Stimulated activated CD4-positive, alpha-beta T cell treated with anti-CD3 and anti-CD28 coated beads, Interleukin-1b, Interleukin-23, amount 100 ng/mL, for 1 hour (primary cell): Measurements from ENCODE around the gene TGFBR1.
A peak's percentile ranks its signal among the peaks of the same experiment; 100 is the strongest.
"Not testable (repeated sequence)": the region's sequence is repeated elsewhere in the genome, so short reads cannot be mapped to it uniquely, and the experiment has no call there.

Experiments used
- DNase-seq, 2 donors: peaks; one replicate each; pipeline ENCODE4 v3.0.0-alpha.2; 2020; ENCODE audit warnings: low read depth in 2 of 2

The TGFBR1 gene

DNA sequence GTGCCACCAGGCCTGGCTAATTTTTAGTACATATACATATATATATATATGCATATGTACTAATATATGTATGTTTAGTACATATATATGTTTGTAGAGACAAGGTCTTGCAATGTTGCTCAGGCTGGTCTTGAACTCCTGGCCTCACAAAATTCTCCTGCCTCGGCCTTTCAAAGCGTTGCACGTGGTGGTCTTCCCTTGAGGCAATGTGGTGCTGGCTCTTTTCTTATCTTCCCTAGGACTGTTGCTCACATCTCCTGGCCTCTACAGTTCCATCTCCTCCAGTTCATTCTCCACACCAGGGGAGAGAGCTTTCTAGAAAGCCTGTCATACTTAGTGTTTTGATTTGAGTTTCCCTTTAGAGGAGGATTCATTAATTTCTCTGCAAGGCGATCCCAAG lies 28.9 kb upstream of the TGFBR1 start:
- DNase-seq = no peak

DNA sequence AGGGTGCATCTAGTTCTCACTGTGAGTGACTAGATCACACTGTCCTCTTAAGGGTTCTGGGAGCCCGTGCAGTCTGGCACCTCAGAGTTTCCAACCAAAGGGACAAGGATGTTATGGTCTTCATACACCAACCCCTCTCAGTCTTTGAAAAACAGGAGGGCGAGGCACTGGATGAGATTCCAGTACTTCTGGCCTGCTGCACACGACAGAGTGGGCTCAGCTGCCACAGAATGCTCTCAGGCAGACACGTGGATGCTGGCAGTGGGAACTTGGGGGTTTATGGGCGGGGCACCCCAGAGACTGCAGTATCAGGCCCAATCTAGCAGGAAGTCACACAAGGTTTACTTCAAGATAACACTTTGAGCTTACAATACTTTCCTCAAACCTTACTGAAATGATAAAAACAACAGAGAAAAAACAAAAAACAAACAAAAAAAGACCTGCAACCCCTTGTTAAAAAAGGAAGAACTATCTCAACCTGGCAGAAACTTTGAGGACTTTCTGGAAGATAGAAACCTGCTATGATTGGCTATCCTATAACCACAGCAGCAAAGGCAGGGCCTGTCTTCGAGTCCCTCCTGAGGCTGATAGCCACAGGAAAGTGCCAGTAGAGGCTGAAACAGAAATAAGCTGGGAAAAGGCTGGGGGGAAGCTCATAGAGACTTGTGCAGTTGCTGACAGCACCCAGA lies 28.3 kb upstream of the TGFBR1 start:
- DNase-seq = no peak

DNA sequence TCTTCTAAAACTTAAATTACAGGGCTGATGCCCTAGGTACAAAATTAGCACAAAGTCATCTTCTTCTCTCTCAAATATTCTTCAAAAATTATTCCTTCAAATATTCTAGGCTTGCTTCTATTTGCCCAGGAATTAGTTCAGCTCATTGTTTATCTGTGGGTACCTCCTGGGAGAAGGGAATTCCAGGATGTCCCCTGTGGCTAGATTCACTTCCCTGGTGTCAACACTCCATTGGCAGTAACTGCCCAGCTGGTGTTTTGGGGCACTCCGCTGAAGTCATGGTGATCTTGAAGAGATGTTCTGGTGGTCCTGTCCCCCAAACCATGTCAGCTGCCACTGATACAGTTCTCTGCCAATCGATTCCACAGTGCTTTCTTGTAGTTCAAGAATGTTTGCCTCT lies 26.2 kb upstream of the TGFBR1 start:
- no peak for DNase-seq

DNA sequence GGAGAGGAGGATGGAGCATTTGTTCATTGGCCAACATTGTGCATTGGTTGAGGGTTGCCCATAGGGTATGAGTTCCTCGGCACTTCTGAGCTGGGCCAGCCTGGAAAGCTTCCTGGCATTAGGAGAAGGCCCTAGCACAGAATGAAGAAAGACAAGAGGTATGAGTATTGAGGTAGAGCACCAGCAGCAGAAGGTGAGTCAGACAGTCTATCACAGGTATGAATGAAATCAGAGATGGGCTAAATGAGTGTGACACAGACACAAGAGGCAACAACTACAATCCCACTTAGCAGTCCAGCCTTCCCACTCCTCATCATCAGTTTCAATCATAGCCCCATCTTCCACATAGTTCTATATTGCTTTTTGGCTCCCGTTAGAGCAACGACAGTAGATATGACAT lies 25.4 kb upstream of the TGFBR1 start:
- no peak for DNase-seq

DNA sequence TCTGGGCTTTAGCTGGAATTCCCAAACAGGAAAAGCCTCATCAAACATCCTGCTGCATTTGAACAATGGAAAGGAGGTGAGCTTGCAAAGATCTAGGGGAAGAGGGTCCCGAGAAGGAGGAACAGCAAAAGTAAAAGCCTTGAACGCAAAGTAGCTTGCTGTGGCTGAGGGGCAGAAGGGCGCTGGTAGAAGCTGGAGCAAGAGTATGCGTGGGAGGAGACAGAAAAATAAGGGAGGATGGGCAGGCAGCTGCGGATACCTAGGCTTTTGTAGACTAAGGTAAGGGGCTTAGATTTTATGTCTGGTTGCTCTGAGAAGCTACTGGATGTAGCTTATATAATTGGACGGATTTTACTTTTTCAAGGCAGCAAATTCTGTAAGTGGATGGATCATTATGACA lies 21.9 kb upstream of the TGFBR1 start:
- no peak for DNase-seq

DNA sequence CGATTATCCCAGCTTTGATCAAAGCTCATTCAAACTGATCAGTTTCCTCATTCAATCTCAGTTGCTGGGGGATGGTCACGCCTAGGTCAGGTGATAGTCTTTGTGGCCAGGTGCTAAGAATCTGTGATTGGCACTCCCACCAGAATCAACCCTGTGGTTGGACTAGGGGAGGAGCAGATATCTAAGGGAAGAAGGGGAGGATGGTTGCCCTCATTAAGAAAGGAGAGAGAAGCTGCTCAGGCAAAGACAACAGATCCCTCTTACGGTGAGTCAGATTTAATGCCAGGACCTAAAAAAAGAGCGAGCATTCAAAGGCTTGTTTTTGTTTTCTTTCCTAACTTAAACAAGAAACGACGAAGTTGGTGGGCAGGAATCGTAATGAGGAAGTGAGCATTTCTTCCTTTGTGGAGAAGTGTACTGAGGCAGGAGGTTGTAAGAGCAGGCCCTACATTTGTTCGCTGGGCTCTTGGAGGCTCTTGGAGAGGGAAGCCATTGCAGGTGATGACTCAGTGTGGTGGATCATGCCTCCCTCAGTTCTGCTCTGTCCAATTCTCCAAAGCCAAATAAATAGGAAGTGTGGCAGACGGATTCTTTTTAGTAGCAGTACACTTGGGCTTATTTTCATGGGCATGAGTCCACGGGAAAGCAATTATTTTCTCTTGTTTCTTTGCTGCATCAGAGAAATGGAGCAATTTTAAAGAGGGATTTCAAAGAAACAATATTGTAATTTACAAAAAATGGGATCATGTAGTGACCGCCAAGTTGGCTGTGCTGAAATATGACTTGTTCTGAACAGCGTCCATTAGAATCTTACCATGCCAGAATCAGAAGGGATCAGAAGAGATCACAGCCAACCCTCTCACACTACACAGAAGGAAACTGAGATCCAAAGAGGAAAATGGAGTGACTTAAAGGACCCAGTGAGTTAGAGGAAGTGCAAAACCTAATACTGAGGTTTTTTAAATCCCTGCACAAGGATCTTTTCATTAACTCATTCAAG lies 18.7 kb upstream of the TGFBR1 start:
- no peak for DNase-seq

DNA sequence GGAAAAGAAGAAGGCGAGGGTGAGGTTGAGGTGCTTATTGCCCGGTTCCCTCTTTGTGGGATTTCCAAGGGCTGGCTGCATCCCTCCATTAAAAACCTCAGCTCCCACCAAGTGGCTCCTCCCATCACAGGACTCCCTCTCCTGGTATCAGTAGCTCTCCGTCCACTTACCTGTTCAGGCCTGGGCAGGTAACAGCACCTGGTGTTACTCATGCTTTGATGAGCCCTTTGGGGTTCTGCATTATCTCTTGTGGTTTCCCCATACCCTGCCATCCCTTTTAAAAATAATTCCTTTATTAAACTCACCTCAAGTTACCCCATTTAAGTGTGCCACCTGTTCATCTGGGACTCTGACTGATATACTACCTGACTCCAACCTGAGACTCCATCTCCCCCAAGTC lies 17.5 kb upstream of the TGFBR1 start:
- no peak for DNase-seq

DNA sequence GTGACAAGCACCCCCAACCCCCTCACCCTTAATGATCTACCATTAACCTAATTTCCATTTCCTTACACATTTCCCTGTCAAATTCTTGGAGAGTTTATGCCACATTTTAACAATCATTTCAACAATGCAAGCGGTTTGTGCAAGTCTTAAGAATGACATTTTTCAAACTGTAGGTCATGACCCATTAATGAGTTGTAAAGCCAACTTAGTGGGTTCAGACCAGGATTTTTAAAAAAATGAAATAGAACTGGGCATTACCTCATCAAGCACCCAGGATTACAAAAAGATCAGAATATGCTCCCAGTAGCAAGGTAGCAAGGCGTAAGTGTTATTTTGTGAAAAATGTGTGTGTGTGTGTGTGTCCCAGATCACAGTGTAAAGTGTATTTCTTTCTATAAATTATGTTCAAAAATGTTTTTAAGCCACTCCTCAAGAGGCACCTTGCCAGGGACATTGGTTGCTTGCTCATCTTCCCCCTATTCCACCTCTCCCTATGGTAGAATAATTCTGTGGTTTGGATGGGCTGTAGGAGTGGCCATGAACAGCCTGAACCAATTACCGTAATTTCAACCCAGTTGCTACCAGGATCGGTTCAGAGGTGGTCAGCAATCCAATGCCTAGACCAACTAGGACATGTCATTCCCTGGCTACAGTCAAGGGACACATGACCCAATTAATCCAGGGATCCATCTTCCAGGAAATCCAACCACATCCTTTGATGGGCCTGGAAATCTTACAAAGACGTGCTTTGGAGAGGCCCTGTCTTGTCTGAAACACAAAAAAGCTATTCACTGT lies 14.4 kb upstream of the TGFBR1 start:
- no peak for DNase-seq

DNA sequence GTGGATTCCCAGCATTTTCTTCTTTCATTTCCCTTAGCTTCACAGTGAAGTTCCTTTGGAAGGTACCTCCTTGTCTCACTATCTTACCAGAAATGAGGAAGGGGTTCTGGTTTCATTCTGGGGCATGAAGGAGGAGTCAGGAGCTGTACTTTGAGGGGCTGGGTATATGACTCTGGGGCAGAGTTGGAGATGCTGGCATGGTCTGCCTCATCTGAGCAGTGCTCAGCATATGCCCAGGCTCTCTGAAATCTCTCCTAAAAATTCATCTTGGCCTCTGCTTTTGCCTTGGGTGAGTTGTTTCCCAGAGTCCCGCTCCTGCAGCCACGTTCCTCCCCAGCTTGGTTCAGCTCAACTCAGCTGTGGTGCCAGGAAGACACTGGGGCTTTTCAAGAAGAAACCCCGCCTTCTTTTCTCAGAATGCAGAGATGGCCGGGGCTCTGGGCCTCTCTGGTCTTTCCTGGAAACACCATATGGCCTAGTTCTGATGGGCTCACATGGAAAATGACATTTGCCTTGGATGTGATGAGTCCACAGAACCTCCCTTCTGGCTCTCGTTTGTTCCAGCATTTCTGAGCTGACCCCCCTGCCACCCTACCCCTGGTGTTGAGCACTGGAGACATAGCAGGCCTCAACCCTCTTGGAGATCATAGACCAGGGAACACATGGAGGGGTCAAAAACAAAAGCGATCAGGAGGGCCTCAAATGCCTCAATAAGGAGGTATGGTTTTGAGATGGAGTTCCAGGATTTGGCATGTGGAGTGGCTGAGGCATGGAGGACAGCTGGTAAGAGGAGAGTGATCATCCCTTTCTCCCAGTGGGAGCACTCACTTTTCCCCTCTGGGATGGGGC lies 12.0 kb upstream of the TGFBR1 start:
- no peak for DNase-seq

DNA sequence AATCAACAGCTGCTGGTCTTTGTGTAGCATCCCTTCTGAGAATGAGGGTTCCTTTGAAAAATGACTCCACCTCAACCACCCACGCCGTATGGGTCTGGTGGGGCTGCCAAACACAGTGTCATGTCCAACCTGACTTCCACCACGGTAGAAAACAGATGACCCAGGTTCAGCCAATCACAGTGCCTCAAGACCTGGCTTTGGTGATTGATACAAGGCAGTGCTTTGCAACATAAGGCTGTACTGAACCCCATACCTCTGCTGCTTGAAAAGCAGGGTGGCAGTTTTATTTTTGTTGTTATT lies 11.5 kb upstream of the TGFBR1 start:
- DNase-seq = no peak

DNA sequence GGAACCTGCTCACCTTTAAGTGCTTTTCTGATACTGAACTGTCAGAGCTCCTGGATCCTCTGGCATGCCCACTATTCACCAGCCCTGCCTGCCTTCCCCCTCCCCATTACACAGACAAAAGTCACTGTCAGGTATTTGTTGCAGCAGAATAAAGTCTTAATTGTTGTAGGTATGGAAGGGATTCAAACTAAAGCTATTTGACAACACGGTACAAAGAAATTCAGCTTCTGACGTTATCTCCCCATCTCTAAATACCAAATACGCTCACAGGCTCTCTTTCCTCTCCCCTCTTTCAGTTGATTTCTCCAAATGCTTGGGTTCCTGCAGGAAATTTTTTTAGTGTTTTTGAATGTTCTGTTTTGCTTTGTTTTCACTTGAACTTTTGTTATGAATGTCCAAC lies 9.3 kb upstream of the TGFBR1 start:
- no peak for DNase-seq

DNA sequence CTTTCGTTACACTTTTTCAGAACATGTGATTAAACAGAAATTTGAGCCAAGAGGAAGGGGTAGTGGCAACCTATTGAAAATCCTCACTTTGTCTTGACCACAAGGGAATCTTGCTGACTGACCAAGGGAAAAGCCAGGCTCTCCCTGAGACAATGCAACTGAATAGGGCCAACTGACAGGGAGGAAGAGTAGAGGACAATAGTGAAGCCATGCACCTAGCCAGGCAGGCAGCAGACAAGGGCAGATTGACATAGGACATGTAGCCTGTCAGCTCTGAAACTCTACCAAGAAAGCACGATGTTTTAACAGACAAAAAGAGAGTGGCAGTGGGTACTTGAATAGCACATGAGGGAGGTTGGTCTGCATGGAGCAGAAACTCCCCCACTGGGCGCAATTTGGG lies 8.5 kb upstream of the TGFBR1 start:
- no peak for DNase-seq

DNA sequence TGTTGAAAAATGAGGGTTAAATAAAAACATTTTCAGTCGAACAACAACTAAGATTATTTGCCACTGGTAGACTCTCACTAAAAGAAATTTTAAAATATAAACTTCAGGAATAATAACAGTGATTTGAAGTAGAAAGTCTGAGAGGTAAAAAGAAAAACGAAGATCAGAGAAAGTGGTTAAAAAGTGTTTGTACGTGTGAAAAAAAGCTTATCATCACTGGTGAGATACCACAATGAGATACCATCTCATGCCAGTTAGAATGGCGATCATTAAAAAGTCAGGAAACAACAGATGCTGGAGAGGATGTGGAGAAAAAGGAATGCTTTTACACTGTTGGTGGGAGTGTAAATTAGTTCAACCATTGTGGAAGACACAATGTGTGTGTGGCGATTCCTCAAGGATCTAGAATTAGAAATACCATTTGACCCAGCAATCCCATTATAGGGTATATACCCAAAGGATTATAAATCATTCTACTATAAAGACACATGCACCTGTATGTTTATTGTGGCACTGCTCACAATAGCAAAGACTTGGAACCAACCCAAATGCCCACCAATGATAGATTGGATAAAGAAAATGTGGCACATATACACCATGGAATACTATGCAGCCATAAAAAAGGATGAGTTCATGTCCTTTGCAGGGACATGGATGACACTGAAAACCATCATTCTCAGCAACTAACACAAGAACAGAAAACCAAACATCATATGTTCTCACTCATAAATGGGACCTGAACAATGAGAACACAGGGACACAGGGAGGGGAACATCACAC lies 4.9 kb upstream of the TGFBR1 start:
- not testable (repeated sequence) for DNase-seq

DNA sequence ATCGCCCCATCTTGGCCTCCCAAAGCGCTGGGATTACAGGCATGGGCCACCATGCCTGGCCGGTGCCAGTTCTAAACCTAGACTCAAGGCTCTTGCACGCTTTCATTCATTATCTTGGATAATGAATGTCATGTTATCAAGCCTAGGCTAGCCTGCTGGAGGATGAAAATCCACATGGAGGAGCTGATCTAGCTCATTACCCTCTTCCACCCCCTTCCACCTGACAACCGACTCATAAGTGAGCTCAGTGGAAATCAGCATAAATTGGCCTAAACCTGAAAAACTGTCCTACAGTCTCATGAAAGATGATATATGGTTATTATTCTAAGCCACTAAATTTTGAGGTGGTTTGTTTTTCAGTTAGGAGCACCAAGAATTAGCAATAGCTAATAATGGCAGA lies 3.6 kb upstream of the TGFBR1 start:
- no peak for DNase-seq

DNA sequence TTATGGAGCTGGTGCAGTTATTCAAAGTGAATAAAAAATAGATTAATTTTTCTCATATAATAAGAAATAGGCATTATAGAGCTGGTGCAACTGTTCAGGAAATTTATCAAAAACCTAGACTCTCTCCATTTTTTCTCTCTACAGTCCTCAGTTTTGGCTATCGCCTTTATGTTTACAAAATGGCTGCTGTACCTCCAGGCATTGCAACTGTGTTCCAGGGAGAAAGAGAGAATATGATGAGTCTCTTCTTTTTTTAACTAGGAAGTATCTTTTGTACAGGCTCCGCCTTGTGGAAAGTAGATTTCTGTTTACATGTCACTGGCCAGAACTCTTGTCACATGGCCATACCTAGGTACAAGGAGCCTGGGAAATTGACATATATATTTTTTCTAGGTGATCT lies 3.1 kb upstream of the TGFBR1 start:
- no peak for DNase-seq

DNA sequence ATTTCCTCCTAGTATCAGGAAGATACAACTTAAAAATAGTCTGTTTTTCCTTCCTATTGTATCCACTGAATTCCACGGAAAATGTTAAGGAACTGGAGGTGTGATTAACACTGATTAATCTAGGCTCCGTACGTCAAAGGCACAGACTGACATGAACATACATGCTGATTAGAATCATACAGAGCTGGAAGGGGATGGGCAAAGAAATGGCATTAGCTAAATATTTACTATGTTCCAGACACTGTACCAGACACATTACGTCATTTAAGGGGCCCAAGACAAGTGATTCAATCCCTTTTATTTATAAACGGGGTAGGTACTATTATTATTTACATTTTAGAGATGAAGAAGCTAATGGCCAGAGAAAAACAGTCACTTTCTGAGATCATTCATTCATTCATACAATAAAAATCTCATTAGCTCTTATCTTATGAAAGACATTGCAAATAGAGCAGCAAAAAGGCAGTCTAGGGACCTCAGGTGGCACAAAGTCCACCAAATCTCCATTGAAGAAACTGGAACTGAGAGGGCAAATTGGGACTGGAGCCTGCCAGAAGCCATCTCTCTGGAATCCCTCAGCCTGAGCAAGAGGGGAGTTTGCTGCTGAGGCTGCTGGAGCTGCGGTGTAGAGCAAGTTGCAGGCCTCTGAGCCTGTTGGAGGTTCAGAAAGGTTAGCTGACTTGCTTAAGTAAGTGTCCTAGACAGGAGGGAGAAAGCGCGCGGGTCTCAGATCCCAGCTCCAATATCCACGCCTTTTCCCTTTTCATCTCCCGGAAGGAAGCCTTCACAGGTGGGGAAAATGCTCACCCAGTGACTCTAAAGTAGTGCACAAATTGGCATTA lies 1.6 kb upstream of the TGFBR1 start:
- DNase-seq = no peak

DNA sequence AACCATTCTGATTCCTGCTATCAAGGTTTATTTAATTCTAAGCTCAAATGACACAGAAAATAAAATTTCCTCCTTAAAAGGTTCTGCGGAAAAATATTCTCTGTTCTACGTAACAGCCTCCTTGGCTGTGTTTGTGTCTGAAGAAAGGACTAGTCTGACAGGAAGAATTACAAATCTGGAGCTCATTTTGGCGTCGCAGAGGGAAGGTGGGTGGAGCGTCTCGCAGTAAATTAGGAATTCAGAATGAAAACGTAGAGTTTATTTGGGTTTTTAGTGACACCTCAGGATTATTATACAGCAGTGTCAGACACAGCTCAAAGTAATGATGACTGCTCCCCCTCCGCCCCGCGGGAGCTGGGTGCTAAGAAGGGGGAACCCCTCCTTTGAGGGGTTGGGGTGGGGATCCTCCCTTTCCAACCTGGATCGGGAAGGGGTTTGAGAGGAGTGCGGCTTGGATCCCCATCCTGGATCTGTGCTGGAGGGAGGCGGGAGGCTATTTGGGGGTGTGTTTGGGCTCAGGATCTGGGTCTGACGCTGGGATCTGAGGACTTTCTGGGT lies 933 bp upstream of the TGFBR1 start:
- DNase-seq = no peak

DNA sequence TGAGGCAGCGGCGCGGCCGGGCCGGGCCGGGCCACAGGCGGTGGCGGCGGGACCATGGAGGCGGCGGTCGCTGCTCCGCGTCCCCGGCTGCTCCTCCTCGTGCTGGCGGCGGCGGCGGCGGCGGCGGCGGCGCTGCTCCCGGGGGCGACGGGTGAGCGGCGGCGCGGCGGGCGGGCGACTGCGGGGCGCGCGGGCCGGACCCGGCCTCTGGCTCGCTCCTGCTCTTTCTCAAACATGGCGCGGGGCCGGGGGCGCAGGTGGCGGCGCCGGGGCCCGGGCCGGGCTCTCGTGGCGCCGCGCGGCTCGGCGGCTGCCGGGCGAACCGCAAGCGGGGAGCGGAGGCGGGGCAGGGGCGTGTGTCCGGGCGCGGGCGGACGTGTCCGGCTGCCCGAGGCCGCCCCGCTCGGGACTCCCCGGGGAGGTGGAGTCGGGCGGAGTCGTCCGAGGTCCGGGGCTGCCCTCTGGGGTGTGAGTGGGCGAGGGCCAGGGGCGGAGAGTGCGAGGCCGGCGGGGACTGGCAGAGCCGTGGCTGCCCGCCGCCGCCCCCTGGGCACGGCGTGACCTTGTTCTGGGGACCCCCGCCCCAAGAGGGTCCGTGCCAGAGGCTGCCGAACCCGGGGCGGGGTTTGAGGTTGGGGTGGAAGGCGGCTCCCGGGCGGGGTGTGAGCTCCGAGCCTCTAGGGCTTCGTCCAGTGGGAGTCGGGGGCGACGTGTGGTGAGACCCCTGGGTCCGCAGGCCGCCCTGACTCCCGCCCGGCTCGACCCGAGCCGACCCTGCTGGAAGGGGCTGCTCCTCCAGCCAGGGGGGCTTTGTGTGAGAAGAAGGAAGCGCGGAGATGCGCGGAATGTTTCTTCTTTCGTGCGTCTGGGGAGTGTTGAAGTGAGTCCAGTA lies 485 bp downstream of the TGFBR1 start:
- DNase-seq = peak in 1 of 2 donors; percentile 5

DNA sequence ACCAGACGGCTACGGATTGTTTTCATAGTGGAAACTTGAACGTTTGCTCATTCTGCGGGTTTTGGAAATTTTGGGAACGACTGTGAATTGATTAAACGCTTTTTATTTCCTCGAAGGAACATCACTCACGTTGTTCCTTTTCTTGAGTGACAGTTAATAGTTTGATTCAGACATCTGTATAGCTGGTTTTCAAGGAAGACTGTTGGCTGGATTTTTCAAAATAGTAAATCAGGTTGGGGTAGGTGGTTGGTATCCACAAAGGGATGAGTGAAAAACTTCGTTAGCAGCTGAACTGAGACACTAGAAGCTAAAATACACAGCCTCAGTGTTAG lies 1.1 kb downstream of the TGFBR1 start:
- no peak for DNase-seq
